ENCODE measurements around the gene SUFU.

The SUFU gene

DNA sequence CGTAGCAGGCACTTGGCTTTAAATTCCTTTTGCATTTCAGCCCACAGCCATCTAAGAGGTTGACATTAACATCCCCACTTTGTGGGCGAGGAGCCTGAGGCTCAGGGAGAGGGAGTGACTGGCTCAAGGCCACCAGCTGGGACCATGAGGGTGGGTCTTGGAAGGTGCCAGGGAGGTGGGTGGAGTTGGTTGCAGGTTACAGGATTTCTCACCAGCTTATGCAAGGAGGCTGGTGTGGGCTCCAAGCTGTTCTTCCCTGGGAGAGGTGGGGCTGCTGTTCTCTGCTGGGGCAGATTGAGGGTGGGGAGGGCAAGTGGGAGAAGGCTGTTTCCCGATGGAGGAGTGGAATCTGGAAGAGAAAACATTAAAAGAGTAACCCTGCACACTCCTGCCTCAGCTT lies 38.3 kb upstream of the SUFU start:
- DNase-seq = no peak
- Histone ChIP-seq H4K20me1 (ENCODE audit: insufficient read depth, low read length) (peaks cover 5% of the 10 kb centered on the region; the same call in 1 of the 2 replicates), H3K27me3 (ENCODE audit: insufficient read depth, low read length, poor library complexity) (no peaks in the 10 kb centered on the region), H3K4me2 (ENCODE audit: insufficient read depth, low read length) (no peak overlapping the region), H3K79me2 (ENCODE audit: insufficient read depth, low read length) (peaks cover 5% of the 10 kb centered on the region; the same call in 1 of the 2 replicates), H2AFZ (ENCODE audit: low read depth, low read length) (no peak overlapping the region), H3K4me1 (ENCODE audit: insufficient read depth, low read length) (peaks cover 24% of the 10 kb centered on the region), H3K27ac (ENCODE audit: low read length) (no peak overlapping the region), H3K36me3 (ENCODE audit: insufficient read depth, low read length) (0 out of 2 replicates have a peak, but pooled peaks cover under 1% of the 10 kb centered on the region), H3K4me3 (ENCODE audit: low read depth in 1 of 2, low read length in 2 of 2) (no peak overlapping the region), H3K9ac (ENCODE audit: low read depth, low read length) (no peak overlapping the region), H3K9me3 (ENCODE audit: insufficient read depth, low read length, severe bottlenecking) (no peaks in the 10 kb centered on the region)
- ATAC-seq (ENCODE audit: insufficient read depth, low read depth) = no peak
- no peak for TF ChIP-seq EZH2 (IDR thresholded peaks at IDR 0.05; ENCODE audit: borderline replicate concordance, low read depth, low read length, severe bottlenecking)
- TF ChIP-seq, protein P1, sequence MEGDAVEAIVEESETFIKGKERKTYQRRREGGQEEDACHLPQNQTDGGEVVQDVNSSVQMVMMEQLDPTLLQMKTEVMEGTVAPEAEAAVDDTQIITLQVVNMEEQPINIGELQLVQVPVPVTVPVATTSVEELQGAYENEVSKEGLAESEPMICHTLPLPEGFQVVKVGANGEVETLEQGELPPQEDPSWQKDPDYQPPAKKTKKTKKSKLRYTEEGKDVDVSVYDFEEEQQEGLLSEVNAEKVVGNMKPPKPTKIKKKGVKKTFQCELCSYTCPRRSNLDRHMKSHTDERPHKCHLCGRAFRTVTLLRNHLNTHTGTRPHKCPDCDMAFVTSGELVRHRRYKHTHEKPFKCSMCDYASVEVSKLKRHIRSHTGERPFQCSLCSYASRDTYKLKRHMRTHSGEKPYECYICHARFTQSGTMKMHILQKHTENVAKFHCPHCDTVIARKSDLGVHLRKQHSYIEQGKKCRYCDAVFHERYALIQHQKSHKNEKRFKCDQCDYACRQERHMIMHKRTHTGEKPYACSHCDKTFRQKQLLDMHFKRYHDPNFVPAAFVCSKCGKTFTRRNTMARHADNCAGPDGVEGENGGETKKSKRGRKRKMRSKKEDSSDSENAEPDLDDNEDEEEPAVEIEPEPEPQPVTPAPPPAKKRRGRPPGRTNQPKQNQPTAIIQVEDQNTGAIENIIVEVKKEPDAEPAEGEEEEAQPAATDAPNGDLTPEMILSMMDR (IDR thresholded peaks at IDR 0.05; ENCODE audit: borderline replicate concordance, extremely low read depth, low read length, poor library complexity, severe bottlenecking) = no peak

DNA sequence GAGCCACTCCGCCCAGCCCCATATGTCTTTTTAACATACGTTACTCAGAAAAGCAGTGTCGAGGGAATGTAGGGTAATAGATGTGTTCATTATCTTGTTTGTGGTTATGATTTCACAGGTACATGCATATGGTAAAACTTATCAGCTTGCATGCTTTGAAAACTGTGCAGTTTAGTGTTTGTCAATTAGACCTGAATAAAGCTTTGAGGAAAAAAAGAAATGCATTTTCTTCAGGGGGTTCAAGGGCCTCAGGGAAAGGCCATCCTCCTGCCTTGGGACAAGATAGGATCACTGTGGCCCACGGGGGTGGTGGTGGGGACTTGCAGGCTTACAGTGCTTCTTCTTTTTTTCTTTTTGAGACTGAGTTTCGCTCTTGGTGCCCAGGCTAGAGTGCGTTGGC lies 36.5 kb upstream of the SUFU start:
- H3K4me1 ChIP-seq (ENCODE audit: insufficient read depth, low read length) = peaks cover 6% of the 10 kb centered on the region
- peaks cover 4% of the 10 kb centered on the region; the same call in 1 of the 2 replicates for H3K36me3 ChIP-seq (ENCODE audit: insufficient read depth, low read length)
- ATAC-seq (ENCODE audit: insufficient read depth, low read depth) (no peak), DNase-seq (no peak)
- no peak overlapping the region for H3K4me2 ChIP-seq (ENCODE audit: insufficient read depth, low read length)
- no peak overlapping the region for H3K4me3 ChIP-seq (ENCODE audit: low read depth in 1 of 2, low read length in 2 of 2)
- TF ChIP-seq, protein P1 (IDR thresholded peaks at IDR 0.05; ENCODE audit: borderline replicate concordance, extremely low read depth, low read length, poor library complexity, severe bottlenecking) = no peak
- no peak for TF ChIP-seq EZH2 (IDR thresholded peaks at IDR 0.05; ENCODE audit: borderline replicate concordance, low read depth, low read length, severe bottlenecking)
- no peaks in the 10 kb centered on the region for H3K79me2 ChIP-seq (ENCODE audit: insufficient read depth, low read length)
- no peak overlapping the region for H3K9ac ChIP-seq (ENCODE audit: low read depth, low read length)
- H3K27ac ChIP-seq (ENCODE audit: low read length) = no peak overlapping the region
- no peaks in the 10 kb centered on the region for H3K27me3 ChIP-seq (ENCODE audit: insufficient read depth, low read length, poor library complexity)
- peaks cover 5% of the 10 kb centered on the region; the same call in 1 of the 2 replicates for H4K20me1 ChIP-seq (ENCODE audit: insufficient read depth, low read length)
- H2AFZ ChIP-seq (ENCODE audit: low read depth, low read length) = no peak overlapping the region
- no peaks in the 10 kb centered on the region for H3K9me3 ChIP-seq (ENCODE audit: insufficient read depth, low read length, severe bottlenecking)

DNA sequence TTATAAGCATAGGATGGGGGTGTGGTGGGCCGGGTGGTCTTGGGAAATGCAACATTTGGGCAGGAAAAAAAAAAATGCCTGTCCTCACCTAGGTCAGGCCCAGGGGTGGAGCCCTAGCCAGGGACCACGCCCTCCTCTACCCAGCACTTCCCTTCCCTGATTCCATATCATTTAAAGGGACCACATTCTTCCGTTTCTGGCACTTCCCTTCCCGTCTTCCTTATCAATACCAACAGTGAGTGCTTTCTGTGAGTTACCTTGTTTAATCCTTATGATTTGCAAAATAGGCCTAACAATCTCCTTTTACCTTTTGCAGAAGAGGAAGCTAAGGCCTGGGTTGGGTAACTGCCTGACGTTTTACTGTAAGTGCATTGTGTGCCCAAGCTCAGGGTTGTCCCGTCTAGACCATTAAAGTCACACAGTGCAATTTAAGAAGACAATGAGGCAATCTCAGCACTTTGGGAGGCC lies 35.8 kb upstream of the SUFU start:
- TF ChIP-seq, protein P1 (IDR thresholded peaks at IDR 0.05; ENCODE audit: borderline replicate concordance, extremely low read depth, low read length, poor library complexity, severe bottlenecking) = no peak
- no peak for TF ChIP-seq EZH2 (IDR thresholded peaks at IDR 0.05; ENCODE audit: borderline replicate concordance, low read depth, low read length, severe bottlenecking)
- Histone ChIP-seq H3K27me3 (ENCODE audit: insufficient read depth, low read length, poor library complexity) (no peaks in the 10 kb centered on the region), H3K4me3 (ENCODE audit: low read depth in 1 of 2, low read length in 2 of 2) (no peak overlapping the region), H3K4me1 (ENCODE audit: insufficient read depth, low read length) (no peaks in the 10 kb centered on the region), H3K9ac (ENCODE audit: low read depth, low read length) (no peak overlapping the region), H3K9me3 (ENCODE audit: insufficient read depth, low read length, severe bottlenecking) (no peaks in the 10 kb centered on the region), H3K79me2 (ENCODE audit: insufficient read depth, low read length) (no peaks in the 10 kb centered on the region), H3K4me2 (ENCODE audit: insufficient read depth, low read length) (no peak overlapping the region), H2AFZ (ENCODE audit: low read depth, low read length) (no peak overlapping the region), H3K27ac (ENCODE audit: low read length) (no peak overlapping the region), H4K20me1 (ENCODE audit: insufficient read depth, low read length) (peaks cover 5% of the 10 kb centered on the region; the same call in 1 of the 2 replicates), H3K36me3 (ENCODE audit: insufficient read depth, low read length) (peaks cover 4% of the 10 kb centered on the region; the same call in 1 of the 2 replicates)
- DNase-seq (no peak), ATAC-seq (ENCODE audit: insufficient read depth, low read depth) (no peak)
